GM19463 (cell line): ENCODE data around the gene APOBEC3C.
"Not testable (repeated sequence)": the region's sequence is repeated elsewhere in the genome, so short reads cannot be mapped to it uniquely, and the experiment has no call there.

Experiments
- ATAC-seq: cut with Tn5 transposase; IDR thresholded peaks from one replicate; pipeline ENCODE4 v1.9.1; 2021; ENCODE audit warnings: mild to moderate bottlenecking, moderate library complexity; ENCODE audit not compliant: unreplicated experiment

Gene APOBEC3C

GRCh38 chr22:39055658-39056057 lies 41.6 kb downstream of the APOBEC3C start:
- ATAC-seq, result no peak

GRCh38 chr22:39061290-39061689 lies 47.2 kb downstream of the APOBEC3C start:
- ATAC-seq, result not testable (repeated sequence)

GRCh38 chr22:39061951-39062350 lies 47.9 kb downstream of the APOBEC3C start:
- ATAC-seq, result not testable (repeated sequence)

GRCh38 chr22:39063904-39064303 lies 49.8 kb downstream of the APOBEC3C start:
- ATAC-seq, result not testable (repeated sequence)

- not testable (repeated sequence) for ATAC-seq
Observed at GRCh38 chr22:39066442-39067276, 52.6 kb downstream of the APOBEC3C start.

- no peak for ATAC-seq
Observed at GRCh38 chr22:39068033-39068785, 54.2 kb downstream of the APOBEC3C start.
